Skeletal muscle satellite cell (primary cell): ENCODE data around the gene MCM9.
"Not testable (repeated sequence)": the region's sequence is repeated elsewhere in the genome, so short reads cannot be mapped to it uniquely, and the experiment has no call there.

Source experiments
- H3K27me3 ChIP-seq: 2 replicates; pipeline ENCODE4 v1.7.0; 2013; ENCODE audit warnings: low read length; ENCODE audit not compliant: control insufficient read depth, insufficient read depth
- H3K36me3 ChIP-seq: 2 replicates; pipeline ENCODE4 v1.7.0; 2013; ENCODE audit warnings: mild to moderate bottlenecking, control low read depth, low read length; ENCODE audit not compliant: insufficient read depth
- H3K4me1 ChIP-seq: 2 replicates; pipeline ENCODE4 v1.7.0; 2013; ENCODE audit warnings: low read length; ENCODE audit not compliant: control insufficient read depth, insufficient read depth
- H3K4me2 ChIP-seq: 2 replicates; pipeline ENCODE4 v1.7.0; 2013; ENCODE audit warnings: mild to moderate bottlenecking, low read length
- H3K4me3 ChIP-seq: 2 replicates; pipeline ENCODE4 v1.7.0; 2013; ENCODE audit warnings: low read length
- H3K9ac ChIP-seq: 2 replicates; pipeline ENCODE4 v1.7.0; 2013; ENCODE audit warnings: mild to moderate bottlenecking, low read depth, low read length, moderate library complexity
- H3K9me3 ChIP-seq: replicated peaks from 2 replicates; pipeline ENCODE4 v1.7.0; 2013; ENCODE audit warnings: mild to moderate bottlenecking, control low read depth, low read length

Gene MCM9

DNA sequence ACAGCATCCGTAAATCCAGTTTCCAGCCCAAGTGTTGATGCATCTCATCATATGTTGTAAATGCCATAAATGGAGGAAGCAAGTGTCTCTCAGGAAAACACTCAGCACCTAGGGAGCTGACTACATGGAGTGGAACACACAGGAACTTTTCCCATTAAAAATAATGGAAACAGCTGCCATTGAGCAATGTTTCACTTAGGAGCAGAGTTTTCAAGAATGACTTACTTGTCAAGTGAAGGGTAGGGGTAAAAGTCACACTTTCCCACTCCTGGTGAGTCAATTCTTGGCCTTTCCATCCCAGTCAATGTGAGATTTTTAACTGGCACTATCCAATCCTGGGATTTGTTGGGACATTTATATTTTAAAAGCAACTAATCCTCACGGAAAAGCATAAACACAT, 160.4 kb downstream of the MCM9 start:
- no peaks in the 10 kb centered on the region for H3K27me3 ChIP-seq
- no peaks in the 10 kb centered on the region for H3K9me3 ChIP-seq
- no peak overlapping the region for H3K9ac ChIP-seq
- H3K4me1 ChIP-seq = peaks cover 6% of the 10 kb centered on the region
- no peak overlapping the region for H3K4me2 ChIP-seq
- H3K36me3 ChIP-seq = no peaks in the 10 kb centered on the region
- H3K4me3 ChIP-seq = no peak overlapping the region

DNA sequence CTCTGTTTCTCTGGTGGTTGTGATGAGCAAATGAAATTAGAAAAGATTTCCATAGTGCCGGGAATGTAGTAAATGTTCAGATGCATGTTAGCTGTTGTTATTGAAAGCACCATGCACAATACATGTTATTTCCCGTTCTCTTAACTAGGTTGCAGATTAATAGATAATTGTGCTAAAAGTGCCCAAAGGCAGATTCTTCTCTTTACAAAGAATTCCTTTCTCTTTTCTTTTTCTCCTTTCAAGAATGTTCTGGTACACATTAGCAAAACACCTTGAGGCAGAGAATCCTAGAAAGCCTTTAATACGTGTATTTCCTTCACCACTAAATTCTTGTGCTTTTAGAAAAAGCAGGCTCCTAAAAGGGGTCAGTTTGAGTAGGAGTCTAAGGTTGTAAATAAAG, 162.1 kb downstream of the MCM9 start:
- H3K4me3 ChIP-seq = no peak overlapping the region
- H3K9me3 ChIP-seq = no peaks in the 10 kb centered on the region
- H3K4me2 ChIP-seq = no peak overlapping the region
- peaks cover 6% of the 10 kb centered on the region for H3K4me1 ChIP-seq
- H3K9ac ChIP-seq = no peak overlapping the region
- no peaks in the 10 kb centered on the region for H3K36me3 ChIP-seq
- no peaks in the 10 kb centered on the region for H3K27me3 ChIP-seq

- no peak overlapping the region for H3K4me3 ChIP-seq
- no peaks in the 10 kb centered on the region for H3K27me3 ChIP-seq
- H3K9ac ChIP-seq = no peak overlapping the region
- H3K4me2 ChIP-seq = no peak overlapping the region
- H3K9me3 ChIP-seq = no peaks in the 10 kb centered on the region
- peaks cover 6% of the 10 kb centered on the region for H3K4me1 ChIP-seq
- H3K36me3 ChIP-seq = no peaks in the 10 kb centered on the region
Measured at GRCh38 chr6:118771253-118771652, 163.7 kb downstream of the MCM9 start.

GRCh38 chr6:118770835-118771234, 164.1 kb downstream of the MCM9 start:
- Histone ChIP-seq H3K4me2 (no peak overlapping the region), H3K27me3 (no peaks in the 10 kb centered on the region), H3K4me1 (peaks cover 6% of the 10 kb centered on the region), H3K36me3 (no peaks in the 10 kb centered on the region), H3K9ac (no peak overlapping the region), H3K4me3 (no peak overlapping the region), H3K9me3 (no peaks in the 10 kb centered on the region)

DNA sequence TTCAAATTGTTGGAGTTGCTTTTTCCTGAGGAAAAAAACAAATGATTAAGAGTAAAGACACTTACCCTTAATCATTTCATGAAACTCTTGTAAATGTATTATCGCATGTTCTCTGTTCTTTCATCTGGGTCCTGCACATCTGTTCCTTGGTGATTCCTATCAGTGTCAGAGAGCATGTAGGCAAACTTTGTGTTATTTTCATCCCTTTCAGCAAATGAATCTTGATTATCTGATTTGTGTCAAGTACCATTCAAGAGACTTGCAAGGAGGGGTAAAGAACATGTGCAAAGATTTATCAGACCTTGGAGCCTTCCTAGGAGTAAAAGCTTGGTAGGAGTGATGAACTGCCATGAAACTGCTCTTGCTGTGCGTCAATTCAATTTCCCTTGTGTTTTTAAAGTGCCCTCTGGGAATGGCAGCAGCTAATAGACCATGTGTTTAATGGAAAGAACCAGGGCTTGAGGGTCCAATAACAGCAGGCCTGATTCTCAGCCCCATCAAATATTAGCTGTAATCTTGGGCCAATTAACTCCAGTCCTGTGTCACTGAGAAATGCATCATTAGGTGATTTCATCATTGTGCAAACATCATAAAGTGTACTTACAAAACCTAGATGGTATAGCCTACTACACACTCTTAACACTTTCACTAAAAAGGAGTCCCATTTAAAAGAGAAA, 164.7 kb downstream of the MCM9 start:
- no peak overlapping the region for H3K9ac ChIP-seq
- no peaks in the 10 kb centered on the region for H3K36me3 ChIP-seq

DNA sequence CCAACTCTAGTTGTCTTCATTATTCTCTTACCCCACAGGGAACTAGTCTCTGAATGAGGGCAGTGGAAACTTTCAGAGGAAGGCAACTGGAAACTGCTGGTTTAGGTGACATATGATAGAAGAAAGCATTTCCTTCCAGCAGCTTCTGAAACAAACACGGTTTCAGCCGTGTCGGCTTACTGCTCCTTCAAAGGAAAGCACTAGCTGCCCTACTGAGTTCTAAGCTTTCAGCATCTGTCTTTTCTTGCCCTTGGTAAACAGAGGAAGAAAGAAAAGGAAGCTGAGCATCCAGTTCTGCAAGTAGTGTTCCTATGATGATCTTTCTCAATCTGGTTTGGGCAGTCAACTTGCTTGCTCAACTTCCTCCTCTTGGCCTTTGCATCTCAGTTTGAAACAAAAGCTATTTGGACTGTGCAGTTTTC, 166.0 kb downstream of the MCM9 start:
- Histone ChIP-seq H3K4me1 (peaks cover 6% of the 10 kb centered on the region), H3K36me3 (no peaks in the 10 kb centered on the region), H3K27me3 (no peaks in the 10 kb centered on the region), H3K4me3 (no peak overlapping the region), H3K9ac (no peak overlapping the region), H3K9me3 (no peaks in the 10 kb centered on the region), H3K4me2 (no peak overlapping the region)

More for the DNA sequence above, 164.7 kb downstream of the MCM9 start:
- Histone ChIP-seq H3K27me3 (no peaks in the 10 kb centered on the region), H3K4me3 (no peak overlapping the region), H3K9me3 (no peaks in the 10 kb centered on the region), H3K4me2 (no peak overlapping the region), H3K4me1 (peaks cover 6% of the 10 kb centered on the region)

DNA sequence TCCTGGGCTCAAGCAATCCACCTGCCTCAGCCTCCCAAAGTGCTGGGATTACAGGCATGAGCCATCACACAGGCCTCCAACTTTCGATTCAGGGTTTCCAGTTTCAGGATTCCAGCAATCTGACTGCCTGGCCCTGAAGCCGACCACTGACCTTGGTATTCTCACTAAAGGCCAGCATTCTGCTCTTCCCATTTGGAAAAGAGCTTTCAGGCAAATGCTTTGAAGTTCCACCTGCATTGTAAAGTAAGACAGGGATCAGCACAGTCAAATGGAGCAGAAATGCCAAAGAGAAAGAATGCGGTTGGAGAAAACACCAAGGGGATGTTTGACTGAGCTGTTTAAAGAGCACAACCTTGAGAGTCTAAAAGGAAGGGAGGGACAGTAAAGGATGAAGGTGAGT, 166.5 kb downstream of the MCM9 start:
- Histone ChIP-seq H3K9ac (no peak overlapping the region), H3K4me1 (peaks cover 6% of the 10 kb centered on the region), H3K27me3 (no peaks in the 10 kb centered on the region), H3K36me3 (no peaks in the 10 kb centered on the region), H3K4me3 (no peak overlapping the region), H3K9me3 (no peaks in the 10 kb centered on the region), H3K4me2 (no peak overlapping the region)

GRCh38 chr6:118765316-118765715, 169.6 kb downstream of the MCM9 start:
- not testable (repeated sequence) for H3K27me3 ChIP-seq, H3K9me3 ChIP-seq, H3K36me3 ChIP-seq, H3K4me1 ChIP-seq, H3K4me3 ChIP-seq, H3K9ac ChIP-seq, H3K4me2 ChIP-seq

DNA sequence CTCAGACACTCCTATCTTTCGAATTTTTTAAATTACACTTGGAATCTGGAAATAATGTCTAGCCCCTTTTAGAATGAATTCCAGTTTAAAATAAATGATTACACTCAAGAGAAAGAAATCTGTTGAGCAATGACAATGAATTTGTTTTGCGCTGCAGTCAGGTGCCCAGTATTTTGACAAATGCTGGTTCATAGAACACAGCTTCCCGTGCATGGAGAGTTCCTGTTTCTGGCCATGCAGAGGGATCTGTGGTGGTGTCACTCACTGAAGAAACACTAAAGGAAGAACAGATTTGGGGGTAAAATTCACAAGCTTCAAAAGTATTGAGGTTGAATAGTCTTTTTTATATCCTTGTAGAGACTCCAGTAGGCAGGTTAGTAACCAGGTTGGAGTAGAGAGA, 170.2 kb downstream of the MCM9 start:
- Histone ChIP-seq H3K36me3 (no peaks in the 10 kb centered on the region), H3K9me3 (no peaks in the 10 kb centered on the region), H3K4me2 (no peak overlapping the region), H3K4me3 (no peak overlapping the region), H3K9ac (no peak overlapping the region), H3K27me3 (peaks cover 4% of the 10 kb centered on the region), H3K4me1 (no peaks in the 10 kb centered on the region)
